Measurements from ENCODE around the gene SLC25A12.
A peak's percentile ranks its signal among the peaks of the same experiment; 100 is the strongest.
"Not testable (repeated sequence)": the region's sequence is repeated elsewhere in the genome, so short reads cannot be mapped to it uniquely, and the experiment has no call there.

Gene SLC25A12, protein sequence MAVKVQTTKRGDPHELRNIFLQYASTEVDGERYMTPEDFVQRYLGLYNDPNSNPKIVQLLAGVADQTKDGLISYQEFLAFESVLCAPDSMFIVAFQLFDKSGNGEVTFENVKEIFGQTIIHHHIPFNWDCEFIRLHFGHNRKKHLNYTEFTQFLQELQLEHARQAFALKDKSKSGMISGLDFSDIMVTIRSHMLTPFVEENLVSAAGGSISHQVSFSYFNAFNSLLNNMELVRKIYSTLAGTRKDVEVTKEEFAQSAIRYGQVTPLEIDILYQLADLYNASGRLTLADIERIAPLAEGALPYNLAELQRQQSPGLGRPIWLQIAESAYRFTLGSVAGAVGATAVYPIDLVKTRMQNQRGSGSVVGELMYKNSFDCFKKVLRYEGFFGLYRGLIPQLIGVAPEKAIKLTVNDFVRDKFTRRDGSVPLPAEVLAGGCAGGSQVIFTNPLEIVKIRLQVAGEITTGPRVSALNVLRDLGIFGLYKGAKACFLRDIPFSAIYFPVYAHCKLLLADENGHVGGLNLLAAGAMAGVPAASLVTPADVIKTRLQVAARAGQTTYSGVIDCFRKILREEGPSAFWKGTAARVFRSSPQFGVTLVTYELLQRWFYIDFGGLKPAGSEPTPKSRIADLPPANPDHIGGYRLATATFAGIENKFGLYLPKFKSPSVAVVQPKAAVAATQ

DNA sequence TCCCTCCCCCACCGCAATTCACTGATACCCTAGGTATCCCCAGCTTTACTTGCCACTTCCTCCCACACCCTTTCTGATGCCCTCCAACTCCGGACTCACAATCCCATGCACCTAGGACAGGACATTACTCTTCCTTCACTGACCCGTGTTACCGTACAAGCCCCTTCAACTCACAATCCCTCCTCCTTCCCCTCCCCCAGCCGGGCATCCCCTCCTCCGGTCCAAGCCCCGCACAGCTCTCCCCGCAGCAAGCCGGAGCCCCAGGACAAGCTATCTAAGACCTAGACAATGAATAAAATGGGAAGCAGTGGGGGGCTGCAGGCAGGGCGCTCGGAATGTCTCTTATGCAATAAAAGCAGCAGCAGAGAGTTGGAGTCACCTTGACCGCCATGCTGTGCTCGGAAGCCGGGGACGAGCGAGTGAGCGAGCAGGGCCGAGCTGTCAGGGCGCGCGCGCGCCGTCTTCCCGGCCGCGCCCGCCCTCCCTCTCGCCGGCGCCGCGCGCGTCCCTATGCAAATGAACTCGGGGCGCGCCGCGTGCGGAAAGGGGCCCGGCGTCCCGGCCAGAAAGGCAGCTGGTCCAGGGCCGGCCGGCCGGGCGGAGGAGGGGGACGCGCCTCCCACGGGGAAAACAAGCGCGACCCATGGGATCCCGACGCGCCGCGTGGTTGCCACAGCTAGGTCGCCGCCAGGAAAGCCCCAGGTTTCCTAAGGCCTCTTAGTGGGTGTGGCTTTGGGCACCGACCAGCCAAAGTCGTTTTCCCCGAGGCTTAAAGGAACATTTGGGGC, at the start of gene SLC25A12:
TSS of gene SLC25A12 (minus strand) at position 421 of the 788 bp plus-strand sequence. CDS start at position 391, 30 bp downstream.
- DNase-seq = peak; percentile 63

DNA sequence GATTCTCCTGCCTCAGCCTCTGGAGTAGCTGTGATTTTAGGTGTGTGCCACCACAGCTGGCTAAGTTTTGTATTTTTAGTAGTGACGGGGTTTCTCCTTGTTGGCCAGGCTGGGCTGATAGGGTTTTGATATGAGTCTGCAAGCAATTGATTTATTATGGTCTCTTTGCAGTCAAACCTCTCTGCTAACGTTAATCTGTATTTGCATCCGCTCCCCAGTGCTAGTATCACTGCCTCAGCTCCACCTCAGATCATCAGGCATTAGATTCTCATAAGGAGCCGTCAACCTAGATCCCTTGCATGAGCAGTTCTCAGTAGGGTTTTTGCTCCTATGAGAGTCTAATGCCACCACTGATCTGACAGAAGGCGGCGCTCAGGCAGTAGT, 47.3 kb upstream of the SLC25A12 start:
- DNase-seq = no peak

DNA sequence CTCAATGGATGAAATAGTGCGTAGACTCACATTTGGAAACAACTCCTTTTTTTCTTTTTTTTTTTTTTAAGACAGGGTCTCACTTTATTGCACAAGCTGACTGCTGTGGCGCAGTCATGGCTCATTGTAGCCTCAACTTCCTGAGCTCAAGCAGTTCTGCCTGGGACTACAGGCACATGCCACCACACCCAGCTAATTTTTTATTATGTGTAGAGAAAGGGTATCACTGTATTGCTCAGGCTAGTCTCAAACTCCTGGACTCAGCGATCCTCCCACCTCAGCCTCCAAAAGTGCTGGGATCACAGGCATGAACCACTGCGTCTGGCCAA, 45.7 kb upstream of the SLC25A12 start:
- DNase-seq = no peak

DNA sequence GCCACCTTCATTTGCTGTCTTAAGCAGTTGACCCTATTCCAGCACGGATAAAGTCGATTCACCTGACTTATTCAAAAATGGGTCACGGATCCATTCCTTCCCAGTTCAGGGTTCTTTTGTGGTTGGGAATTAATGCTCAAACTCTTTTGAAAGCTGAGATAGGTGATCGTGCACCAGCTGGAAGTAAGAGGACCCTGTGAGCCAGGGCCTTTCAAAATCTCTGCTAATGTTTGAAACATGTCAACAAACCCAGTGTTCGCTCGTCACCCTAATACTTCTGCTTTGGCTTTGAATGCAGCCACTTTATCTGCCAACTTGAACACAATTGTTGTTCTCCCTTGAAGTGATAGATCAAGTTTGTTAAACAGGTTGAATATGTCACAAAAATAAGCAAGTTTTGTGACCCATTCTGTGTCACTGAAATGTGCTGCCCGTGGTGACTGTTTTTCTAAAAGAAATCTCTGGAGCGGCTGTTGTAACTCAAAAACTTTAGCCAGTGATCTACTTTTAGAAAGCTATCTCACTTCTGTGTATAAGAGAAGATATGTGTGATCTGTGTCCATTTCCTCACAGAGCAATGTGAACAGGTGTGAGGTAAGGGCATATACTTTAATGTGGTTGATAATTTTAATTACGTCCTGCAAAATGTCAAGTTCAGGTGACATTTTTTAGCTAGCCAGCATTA, 45.2 kb upstream of the SLC25A12 start:
- DNase-seq = no peak

DNA sequence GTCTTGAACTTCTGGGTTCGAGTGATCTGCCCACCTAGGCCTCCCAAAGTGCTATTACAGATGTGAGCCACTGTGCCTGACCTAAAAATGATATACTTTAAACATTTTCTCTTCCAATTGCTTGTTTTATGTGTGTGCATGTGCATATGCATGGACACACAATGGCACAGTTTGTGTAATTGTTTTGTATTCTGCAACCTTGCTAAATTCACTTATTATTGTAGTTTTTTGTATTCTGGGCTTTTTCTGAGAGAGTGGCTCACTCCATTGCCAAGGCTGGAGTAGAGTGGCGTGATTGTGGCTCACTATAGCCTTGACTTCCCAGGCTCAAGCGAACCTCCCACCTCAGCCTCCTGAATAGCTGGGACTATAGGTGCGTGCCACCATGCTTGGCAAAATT, 36.3 kb upstream of the SLC25A12 start:
- no peak for DNase-seq

DNA sequence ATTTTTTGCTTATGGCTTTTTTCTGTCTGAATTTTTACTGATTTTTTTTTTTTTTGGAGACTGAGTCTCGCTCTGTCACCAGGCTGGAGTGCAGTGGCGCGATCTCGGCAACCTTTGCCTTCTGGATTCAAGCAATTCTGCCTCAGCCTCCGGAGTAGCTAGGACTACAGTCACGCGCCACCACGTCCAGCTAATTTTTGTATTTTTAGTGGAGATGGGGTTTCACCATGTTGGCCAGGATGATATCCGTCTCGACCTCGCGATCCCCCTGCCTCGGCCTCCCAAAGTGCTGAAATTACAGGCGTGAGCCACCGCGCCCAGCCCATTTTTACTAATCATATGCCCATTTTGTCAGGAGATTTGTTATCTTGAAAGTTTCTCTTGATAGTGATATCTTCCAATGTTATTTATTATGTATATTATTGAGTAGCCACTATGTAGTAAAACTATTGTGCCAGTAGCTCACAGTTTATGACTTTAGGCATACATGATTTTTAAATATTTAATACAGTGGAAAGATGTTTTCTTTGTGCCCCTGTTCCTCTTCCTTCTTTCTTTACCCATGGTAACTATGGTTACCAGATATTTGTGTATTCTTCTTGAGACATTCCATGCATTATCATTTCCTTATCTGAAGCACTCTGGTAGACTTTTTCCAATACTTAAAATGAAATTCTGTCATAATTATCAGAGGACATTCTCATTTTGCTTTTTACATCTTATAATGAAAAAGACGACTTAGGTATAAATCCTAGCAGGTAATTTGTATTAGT, 30.3 kb upstream of the SLC25A12 start:
- DNase-seq = no peak

DNA sequence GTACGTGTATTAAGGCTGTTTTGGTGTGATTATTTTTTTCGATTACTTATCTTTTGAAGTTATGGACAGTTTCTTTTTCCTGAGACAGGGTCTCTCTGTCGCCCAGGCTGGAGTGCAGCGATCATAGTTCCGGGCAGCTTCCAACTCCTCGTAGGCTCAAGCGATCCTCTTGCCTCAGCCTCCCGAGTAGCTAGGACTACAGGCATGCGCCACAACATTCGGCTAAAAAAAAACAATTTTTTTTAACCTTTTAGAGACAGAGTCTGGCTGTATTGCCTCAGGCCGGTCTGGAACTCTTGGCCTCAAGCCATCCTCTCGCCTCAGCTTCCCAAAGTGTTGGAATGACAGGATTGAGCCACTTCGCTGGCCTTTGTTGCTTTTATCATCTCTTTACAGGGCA, 29.2 kb upstream of the SLC25A12 start:
- DNase-seq = peak; percentile 29

DNA sequence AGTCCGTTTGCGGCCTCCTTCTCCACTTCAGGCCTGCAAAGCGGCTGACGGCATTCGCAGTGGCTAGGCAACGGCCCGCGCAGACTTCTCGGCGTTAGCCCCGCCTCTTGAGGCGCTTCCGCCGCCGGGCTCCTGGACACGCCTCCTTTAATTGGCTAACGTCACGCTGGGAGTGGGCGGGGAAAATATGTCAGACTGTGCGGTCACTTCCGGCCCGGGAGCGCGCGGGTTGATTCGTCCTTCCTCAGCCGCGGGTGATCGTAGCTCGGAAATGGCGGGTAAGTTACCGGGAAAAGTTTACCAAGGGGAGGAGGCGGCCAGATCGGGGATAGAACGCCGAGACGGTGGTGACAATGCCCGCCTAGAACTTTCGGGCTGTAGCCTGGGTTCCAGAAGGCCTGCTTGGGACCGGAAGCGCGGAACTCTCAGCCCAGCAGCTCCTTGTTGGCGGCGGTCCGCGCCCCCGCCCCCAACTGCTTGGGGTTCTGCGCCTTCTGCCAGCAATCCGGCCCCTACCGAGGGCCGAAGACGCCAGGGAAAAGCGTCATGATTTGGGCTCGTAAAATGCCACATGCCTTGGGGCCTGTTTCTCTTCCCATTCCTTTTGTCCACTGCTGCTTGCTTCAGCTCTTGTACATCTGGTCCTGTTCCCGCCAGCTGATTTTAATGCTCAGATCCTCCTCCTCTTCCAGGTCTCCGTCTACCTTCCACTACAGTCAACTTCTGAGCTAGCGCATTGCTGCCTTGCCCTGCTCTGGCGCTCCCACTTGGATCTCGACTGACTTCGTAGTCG, 28.4 kb upstream of the SLC25A12 start, which contains the start of gene HAT1:
TSS of gene HAT1 (plus strand) at position 232 of the 793 bp plus-strand sequence. CDS start at position 272, 40 bp downstream.
- DNase-seq = peak; percentile 93

DNA sequence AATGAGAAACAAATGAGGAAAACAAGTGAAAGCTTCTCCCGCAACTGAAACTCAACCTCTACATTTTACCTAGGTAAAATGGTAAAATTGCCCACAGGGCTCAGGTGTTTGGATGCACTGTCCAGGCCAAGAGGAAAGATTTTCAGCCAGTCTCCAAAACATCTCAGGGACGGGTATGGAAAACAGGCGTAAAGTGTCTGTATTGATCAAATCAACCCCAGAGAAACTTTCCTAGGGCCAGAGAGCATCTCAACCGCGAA, 27.9 kb upstream of the SLC25A12 start:
- no peak for DNase-seq

DNA sequence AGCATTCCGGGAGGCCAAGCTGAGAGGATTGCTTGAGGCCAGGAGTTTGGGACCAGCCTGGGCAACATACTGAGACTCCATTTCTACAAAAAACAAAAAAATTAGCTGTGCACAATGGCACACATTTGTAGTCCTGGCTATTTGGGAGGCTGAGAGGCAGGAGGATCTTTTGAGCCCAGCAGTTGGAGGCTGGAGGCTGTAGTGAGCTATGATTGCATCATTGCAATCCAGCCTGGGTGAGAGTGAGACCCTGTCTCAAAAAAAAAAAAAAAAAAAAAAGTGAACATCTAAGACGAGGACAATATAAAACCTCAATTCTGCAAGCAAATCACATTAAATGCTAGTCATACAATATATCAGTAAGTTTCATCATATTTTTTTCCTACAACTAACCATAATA, 25.4 kb upstream of the SLC25A12 start:
- DNase-seq = no peak

DNA sequence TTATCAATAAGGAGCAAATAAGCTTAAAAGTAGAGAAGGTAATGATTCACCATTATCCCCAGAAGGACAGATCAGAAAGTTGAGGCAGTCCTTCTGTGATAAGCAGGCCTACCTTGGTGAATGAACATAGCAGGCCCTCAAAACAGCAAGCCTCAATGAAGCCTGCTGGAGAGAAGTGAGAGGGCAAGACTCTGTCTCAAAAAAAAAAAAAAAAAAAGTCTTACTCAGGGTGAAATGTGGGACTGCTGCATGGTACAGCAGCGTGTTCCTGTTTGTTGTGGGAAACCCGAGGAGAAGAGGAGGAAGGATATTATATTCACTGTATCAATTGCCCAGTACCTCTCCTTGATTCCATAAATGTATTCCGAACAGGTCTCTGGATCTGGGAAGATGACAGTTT, 19.5 kb upstream of the SLC25A12 start:
- DNase-seq = no peak

DNA sequence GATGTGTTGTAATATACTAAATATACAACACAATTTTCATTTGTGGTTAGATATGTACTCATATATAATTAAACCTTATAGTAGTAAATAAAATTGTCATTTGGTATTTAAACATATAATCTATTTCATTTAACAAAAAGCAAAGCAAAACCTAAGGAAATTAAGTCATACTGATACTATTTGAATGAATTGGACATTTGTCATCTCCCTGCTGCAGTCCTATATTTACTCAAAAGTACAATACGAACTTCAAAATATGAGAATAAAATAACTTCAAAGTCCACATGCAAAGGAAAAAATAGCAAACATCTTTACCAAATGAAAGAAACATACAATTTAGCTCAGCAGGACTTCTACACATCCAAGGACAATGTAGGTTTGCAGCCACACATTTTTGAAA, 16.4 kb upstream of the SLC25A12 start:
- no peak for DNase-seq

DNA sequence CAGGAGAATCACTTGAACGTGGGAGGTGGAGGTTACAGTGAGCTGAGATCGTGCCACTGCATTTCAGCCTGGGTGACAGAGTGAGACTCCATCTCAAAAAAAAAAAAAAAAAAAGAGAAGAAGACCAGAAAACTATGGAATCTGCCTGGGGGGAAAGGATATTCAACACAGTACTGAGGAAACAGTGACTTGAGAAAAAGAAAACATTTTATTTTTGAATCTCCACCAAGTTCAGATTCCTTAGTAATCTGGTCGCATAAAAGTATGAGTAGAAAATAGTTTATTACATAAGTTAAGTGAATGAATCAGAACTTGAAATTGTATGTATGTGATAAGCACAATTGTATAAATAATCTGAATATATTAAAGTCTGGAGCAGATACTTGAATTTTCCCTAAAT, 15.2 kb upstream of the SLC25A12 start:
- no peak for DNase-seq

DNA sequence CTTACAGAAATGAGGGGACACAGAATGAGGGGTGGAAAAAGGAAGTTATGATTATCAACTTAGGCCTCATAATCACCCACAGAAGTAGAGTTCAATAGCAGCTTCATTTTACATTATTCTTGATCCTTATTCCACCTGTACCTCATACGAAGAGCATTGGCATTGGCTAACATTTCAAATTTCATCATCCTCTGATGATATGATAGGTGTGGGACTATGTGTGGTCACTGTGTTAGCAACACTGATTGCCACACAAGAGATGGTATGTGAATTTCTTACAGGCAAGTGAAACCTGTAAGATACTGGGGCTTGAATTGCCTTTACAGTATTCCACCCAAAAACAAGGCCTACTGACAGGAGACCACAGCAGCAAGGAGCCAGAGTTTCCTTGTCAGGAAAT, 14.2 kb upstream of the SLC25A12 start:
- DNase-seq = no peak

DNA sequence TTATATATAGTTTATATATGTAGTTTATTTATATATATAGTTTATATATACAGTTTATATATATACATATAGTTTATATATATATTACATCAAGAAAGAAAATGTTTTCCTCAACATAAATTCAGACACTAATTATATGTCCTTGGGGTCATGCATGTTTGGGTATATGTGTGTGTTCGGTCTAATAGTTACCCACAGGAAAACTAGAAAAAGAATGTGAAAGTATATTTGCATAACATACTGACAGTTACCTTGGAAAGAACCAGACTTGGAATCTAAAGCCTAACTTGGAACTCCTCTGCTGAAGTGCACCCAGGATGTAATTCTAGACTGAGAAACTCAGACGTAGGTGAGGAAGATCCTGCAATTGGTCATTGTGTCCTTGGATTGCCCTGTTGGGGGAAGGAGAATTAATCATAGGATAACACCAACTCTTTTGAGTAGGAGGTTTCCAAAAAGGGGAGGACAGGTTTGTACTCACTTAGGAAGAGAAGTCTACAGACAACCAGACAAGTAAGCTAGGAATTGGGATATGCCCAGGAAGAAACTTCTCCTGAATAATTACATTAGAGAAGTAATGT, 8.9 kb upstream of the SLC25A12 start:
- no peak for DNase-seq

DNA sequence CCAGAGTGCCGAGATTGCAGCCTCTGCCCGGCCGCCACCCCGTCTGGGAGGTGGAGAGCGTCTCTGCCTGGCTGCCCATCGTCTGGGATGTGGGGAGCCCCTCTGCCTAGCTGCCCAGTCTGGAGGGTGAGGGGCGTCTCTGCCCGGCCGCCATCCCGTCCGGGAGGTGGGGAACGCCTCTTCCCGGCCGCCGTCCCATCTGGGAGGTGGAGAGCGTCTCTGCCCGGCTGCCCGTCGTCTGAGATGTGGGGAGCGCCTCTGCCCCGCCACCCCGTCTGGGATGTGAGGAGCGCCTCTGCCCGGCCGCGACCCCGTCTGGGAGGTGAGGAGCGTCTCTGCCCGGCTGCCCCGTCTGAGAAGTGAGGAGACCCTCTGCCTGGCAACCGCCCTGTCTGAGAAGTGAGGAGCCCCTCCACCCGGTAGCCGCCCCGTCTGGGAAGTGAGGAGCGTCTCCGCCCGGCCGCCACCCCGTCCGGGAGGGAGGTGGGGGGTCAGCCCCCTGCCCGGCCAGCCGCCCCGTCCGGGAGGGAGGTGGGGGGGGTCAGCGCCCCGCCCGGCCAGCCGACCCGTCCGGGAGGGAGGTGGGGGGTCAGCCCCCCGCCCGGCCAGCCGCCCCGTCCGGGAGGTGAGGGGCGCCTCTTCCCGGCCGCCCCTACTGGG, 5.7 kb upstream of the SLC25A12 start:
- DNase-seq = not testable (repeated sequence)

DNA sequence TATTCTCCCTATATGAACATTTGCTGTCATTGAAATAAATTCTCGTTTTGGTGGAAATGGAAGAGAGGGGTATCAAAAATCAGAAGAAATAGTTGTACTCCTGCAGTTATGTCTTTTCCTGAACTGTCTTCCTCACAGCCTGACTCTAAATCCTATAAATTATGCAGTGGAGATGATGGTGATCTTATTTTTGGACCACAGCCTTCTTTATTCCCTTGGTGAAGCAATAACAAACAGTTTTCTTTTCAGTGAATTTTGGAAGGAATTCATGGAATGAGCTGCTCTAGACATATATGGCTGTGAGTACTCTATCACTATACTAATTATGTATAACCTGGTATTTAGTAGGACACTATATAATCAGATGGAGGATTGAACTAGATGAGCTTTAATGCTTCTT, 1.7 kb upstream of the SLC25A12 start:
- DNase-seq = no peak

DNA sequence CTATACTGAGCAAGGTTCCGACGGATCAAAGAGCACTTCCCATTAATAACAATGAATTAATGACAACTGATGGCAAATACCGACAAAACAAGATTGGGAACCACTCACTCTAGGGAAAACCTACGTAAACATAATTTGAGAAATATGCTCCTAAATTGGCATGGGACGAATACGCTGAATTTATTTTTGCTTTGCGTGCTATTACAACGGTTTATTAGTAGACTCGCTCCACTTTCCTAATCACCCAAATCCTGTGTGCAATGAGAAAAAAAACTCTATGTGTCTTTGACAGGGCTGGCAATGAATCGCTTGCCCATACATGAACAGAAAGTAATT, 536 bp upstream of the SLC25A12 start:
- no peak for DNase-seq

DNA sequence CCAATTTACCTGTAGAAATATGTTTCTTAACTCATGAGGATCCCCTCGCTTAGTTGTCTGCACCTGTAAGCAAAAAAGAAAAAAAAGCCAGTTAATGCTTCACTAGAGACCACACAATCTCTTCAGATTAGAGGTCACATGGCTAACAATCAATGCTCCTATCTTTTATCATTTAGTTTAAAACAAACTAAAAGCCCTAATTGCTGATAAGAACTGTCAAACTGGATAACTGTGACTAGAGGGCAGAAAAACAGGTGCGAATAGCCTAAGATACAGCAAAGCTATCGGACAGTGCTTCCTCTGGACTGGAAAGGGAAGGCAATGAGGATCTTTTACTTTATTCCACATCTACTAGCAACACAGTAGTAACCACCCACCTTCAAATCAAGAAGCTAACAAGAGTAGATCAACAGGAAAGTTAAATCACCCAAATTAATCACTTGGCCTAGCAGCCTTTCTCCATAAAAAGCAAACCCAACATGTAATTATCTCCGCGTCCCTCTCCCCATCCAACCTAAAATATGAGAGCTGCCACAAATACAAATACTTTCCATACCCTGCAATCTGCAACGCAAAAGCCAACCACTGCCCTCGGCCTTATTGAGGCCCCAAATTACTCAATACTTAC, 734 bp downstream of the SLC25A12 start:
- DNase-seq = no peak

DNA sequence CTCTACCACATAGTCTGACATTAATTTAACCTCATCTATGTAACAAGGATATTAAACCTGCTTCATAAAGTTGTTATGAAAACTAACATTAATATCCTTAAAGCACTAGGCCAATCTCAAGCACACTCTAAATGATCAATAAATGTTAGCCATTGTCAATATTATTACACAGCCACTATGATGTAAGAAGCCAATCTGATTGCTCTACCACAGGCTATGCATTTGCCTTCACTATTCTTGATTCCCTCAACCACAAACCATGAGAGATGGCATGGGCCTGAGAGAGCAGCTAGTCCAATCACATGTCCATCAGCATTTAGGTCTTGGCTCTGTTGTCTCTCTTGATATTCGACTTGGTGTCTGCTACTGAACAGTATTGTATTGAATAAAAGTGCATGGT, 4.2 kb downstream of the SLC25A12 start:
- DNase-seq = no peak

DNA sequence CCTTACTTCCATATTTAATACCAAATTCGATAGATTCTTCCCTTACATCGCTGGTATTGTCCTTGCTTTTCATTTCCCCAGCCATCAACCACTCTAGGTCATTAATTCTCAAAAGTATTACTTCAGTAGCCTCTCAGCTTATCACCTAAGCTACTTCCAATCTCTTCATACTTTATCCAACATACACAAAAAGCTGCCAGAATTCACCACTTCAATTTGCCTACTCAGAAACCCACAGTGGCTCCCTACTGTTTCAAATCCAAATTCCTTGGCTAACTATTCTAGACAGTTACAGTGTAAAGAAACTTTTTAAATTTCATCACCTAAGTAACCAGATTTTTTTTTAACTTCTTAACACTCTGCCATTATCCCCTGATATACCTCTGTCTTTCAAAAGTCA, 4.7 kb downstream of the SLC25A12 start:
- no peak for DNase-seq
